ENCODE data around the gene ADAMTS16.
A peak's percentile ranks its signal among the peaks of the same experiment; 100 is the strongest.

The ADAMTS16 gene

DNA sequence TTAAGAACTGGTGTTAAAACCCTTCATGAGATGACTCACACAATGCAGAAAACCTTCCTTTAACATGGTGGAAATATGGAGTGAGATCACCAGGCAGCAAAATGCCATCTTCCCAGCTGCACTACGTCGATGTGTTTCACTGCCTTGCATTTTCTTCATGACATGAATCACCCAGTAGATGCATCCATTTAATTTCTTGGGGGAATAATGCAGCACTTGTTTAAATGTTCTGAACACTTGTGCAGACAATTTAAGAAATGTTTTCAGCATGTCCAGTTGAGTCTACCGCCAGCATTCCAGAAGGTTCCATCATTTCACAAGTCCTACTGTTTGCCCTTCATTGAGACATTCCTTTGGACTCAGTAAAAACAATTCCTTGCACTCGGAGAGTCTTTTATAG is 81.6 kb downstream of the ADAMTS16 start:
- no peak for DNase-seq (ENCODE audit: low read depth, low spot score)

GRCh38 chr5:5231576-5231975 is 91.4 kb downstream of the ADAMTS16 start:
- no peak for DNase-seq (ENCODE audit: low read depth, low spot score)

- no peak for DNase-seq (ENCODE audit: low read depth, low spot score)
Measured at GRCh38 chr5:5234912-5235311, 94.8 kb downstream of the ADAMTS16 start.

DNA sequence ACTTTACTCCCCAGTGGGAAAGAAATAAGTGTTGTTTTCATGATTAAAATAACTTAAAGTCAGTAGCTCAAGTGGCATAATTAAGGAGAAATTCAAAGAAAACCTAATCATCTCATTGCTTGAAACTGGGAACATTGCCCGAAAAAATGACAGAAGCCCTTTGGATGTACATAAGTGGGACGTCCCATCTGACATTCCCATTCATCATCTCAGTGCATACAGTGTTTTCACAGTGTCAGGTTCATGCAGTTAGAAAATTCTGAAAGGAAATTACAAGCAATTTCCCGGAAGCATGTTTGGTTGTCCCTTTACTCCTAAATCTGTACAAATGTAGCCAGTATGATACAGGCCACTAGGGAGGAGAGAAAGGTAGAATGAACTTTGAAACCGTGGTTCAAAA is 95.6 kb downstream of the ADAMTS16 start:
- DNase-seq (ENCODE audit: low read depth, low spot score): no peak

DNA sequence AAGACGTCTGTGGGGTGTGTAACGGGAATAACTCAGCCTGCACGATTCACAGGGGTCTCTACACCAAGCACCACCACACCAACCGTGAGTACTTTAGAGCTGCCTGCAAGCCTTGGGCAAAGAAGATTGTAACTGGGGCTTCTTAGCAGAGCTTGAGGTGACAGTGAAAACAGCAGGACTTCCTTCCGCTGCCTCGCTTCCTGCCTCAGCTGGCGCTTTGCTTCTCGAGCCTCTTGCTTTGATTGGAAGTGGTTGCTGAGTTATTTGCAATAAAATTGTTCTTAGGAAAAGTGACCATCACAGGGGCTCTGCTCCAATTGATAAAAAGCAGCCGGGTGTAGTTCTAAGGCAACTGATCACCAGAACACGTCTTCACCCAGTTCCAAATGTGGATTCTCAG is 99.1 kb downstream of the ADAMTS16 start:
- no peak for DNase-seq (ENCODE audit: low read depth, low spot score)

DNA sequence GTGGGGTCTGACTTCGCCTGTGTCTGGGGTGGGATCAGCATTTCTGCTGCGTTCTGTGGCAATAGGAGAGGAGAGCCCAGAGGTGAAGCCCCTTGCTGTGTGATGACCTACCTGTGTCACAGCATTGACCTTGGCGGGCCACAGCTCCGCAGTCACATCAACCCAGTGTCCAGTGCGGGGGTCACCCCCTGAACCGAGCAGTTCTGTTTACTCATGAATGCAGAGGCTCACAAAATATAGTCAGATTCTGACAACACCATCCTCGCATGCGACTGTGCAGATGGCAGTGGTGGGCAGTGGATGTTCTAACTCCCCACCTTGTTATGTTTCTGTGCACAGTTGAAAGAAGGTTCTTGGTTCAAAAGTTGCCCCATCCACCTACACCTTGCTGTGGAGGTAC is 100.1 kb downstream of the ADAMTS16 start:
- DNase-seq (ENCODE audit: low read depth, low spot score): no peak

- no peak for DNase-seq (ENCODE audit: low read depth, low spot score)
Measured at GRCh38 chr5:5242056-5242455, 101.9 kb downstream of the ADAMTS16 start.

DNA sequence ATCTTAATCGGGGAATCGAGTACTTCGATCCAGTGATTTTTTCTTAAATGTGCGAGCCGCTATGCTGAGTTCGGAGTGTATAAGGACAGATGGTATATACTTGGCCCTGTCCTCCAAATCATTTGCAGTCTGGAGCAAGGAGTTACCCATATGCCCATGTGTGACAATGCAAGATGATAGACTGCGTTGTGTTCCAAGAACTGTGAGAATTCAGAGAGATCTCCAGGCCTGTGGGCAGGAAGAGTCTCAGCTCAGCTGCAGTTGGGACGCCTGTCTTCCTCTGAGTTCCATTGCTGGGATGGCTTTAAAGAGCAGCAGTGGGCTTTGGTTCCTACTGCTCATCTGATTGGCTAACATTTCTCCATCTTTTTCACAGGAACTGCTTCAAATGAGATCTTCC is 106.6 kb downstream of the ADAMTS16 start:
- DNase-seq (ENCODE audit: low read depth, low spot score): no peak

DNA sequence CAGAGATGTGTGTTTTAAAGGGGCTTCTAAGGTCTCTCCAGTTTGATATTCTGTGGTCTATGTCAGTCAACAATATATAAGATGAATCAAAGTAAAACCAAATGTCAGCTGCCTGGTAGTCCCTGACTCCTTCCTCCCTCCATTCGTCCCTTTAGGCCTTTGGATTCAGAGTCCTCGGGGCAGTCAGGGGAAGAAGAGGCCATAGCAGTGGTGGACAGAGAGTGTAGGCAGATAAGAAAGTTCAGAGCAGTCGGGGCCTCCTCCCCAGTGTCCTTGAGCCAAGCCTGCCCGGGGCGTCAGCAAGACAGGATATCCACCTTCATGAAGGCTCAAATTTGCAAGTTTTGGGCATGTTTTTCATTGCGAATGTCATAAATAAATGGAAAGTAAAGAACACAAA is 110.6 kb downstream of the ADAMTS16 start:
- no peak for DNase-seq (ENCODE audit: low read depth, low spot score)

DNA sequence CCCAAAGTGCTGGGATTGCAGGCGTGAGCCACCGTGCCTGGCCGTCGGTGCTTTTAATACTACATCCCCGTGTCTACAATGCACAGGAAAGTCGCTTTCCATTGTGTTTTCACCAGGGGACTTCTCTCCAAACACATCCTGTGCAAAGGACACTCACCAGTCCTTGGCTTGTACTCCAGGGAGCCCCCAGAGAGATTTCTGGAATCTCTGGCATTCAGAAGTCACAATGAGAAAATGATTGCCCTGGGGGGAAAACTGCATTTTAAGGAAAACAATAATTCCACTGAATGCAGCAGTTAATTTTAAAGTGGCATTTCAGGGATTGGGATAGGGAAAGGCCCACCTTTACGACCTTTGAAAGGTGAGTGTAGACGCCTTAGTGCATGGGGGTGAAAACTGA is 112.0 kb downstream of the ADAMTS16 start:
- no peak for DNase-seq (ENCODE audit: low read depth, low spot score)

GRCh38 chr5:5257353-5257752 is 117.2 kb downstream of the ADAMTS16 start:
- DNase-seq (ENCODE audit: low read depth, low spot score): no peak

DNA sequence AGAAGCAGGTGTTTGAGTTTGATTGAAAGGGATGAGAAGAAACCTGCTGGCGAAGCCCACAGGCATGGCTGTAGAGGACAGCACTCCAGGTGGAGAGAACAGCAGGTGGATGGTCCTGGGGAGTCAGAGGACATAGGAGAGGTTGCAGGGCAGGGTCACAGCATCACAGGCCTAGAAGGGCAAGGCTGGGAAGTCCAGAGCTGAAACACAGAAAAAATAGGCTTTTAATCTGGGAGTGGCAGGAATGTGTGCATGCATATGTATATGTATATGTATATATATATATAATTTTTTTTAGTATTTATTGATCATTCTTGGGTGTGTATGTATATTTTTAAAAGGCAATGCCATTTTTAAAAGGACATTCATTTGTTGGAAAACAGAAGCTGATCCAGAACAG is 118.4 kb downstream of the ADAMTS16 start:
- no peak for DNase-seq (ENCODE audit: low read depth, low spot score)

DNA sequence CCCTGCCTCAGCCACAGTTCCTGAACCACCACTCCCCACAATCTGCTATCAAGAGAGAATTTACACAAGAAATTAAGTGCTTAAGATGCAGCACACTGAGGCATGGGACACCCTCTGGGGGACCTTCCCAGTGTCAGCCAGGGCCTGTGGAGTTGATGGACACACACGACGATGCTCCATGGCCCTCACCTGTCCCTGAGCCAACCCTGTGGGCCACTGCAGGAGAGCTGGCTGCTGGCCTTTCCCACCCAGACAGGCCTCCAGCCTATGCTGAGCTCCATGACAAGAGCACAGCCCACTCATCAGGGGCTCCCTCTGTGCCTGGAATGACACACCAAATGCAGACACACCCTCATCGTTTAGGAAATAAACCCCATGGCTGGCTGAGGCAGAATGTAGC is 124.6 kb downstream of the ADAMTS16 start:
- DNase-seq (ENCODE audit: low read depth, low spot score): no peak

- DNase-seq (ENCODE audit: low read depth, low spot score): no peak
Measured at GRCh38 chr5:5266297-5266696, 126.2 kb downstream of the ADAMTS16 start.

GRCh38 chr5:5270161-5270560 is 130.0 kb downstream of the ADAMTS16 start:
- no peak for DNase-seq (ENCODE audit: low read depth, low spot score)

DNA sequence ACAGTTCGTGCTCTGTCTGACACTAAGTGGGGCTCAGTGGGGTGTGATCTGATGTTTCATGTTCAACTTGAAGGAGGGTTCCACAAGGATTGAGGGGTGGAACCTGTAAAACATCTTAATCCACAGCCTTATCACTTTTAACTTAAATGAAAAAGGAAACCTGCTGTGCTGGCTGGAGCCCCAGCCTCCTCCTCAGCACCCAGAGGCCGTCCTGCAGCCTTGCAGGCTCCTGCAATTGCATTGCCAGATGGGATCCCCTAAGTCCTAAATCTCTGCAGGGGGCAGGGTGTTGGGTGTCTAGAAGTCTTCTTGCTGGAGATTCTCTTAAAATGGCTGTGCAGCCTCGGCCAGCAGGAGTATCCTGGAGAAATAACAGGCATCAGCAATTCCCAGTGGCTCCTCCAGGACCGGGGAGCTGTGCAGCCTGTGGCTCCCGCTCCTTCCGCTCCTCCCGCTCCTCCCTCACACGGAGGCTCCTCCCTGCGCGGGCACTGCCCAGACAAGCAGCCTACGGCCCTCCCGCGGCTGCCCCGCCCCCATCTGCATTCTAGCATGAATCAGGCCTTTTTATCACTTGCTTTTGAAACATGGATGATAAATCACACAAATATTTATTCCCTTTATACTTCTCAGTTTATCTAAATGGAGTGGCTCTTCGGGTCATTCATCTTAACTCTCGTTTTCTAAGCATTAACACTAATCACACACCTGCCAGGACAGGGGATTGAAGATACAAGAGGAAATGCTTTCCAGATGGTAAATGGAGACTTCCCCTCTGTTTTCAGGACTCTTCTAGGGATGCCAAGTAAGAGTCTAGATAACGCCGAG is 131.0 kb downstream of the ADAMTS16 start:
- DNase-seq (ENCODE audit: low read depth, low spot score): peak; percentile 4

DNA sequence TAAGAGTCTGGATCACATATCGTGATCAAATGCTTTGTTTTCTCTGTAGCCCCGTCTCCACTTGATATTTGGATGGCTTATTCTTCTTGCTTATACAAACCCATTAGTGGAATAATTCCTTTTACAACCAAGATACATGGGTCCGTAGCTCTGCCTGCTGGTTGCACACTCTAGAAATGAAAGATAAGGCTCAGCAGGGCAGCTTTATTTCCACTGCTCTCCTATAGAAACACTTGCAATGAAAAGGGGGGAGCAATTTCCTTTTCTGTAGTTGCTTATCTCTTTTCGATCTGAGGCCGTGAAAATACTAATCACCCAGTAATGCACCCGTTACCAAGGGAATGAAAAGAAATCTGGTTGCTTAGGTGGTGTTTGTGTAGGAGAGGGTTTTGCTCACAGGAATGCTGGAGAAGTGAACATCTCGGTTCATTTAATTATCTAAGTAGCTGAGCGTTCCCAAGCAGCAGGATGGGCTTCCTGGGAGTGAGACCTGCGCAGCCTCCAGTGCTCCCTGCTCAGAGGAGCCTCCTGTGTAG is 131.7 kb downstream of the ADAMTS16 start:
- no peak for DNase-seq (ENCODE audit: low read depth, low spot score)

- no peak for DNase-seq (ENCODE audit: low read depth, low spot score)
Measured at GRCh38 chr5:5273398-5273797, 133.3 kb downstream of the ADAMTS16 start.

DNA sequence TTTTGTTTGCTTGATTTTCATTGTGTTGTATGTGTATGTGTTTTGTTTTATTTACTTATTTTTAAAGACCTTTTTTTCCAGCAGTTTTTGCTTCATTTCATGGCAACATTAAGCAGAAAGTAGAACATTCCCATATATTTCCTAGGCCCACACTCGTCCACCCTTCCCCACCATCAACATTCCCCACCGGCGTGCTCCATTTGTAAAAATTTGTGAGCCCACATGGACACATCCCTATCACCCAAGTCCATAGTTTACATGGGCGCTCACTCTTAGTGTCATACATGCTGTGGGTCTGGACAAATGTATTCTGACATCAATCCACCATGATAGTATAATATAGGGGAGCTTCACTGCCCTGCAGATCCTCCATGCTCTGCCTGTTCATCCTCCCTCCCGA is 133.8 kb downstream of the ADAMTS16 start:
- no peak for DNase-seq (ENCODE audit: low read depth, low spot score)

- no peak for DNase-seq (ENCODE audit: low read depth, low spot score)
Measured at GRCh38 chr5:5275211-5275610, 135.1 kb downstream of the ADAMTS16 start.

- no peak for DNase-seq (ENCODE audit: low read depth, low spot score)
Measured at GRCh38 chr5:5276430-5276829, 136.3 kb downstream of the ADAMTS16 start.

DNA sequence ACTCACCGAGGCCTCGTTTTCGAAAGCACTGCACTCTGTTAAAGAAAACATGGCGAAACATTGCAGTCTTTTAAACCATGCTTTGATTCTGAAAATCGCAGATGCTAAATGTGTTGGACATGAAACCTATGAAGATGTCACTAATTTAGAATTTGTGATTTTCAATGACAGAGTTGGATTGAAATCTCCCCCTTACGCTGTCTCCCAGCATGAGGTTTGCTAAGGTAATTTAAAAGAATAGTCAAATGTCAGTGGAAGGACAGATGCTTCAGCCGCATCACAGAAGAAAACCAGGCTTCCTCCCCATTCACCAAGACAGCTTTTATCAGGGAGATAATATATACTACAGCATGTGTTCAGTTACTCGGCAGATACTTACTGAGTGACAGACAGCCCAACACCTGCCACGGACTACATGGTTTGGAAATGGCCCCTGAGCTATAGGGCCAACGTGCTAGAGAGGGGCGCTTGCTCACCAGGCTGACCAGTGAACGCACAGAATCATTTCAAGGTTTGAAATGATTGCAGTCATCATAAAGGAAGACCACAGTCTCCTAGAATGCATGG is 136.9 kb downstream of the ADAMTS16 start:
- DNase-seq (ENCODE audit: low read depth, low spot score): no peak

DNA sequence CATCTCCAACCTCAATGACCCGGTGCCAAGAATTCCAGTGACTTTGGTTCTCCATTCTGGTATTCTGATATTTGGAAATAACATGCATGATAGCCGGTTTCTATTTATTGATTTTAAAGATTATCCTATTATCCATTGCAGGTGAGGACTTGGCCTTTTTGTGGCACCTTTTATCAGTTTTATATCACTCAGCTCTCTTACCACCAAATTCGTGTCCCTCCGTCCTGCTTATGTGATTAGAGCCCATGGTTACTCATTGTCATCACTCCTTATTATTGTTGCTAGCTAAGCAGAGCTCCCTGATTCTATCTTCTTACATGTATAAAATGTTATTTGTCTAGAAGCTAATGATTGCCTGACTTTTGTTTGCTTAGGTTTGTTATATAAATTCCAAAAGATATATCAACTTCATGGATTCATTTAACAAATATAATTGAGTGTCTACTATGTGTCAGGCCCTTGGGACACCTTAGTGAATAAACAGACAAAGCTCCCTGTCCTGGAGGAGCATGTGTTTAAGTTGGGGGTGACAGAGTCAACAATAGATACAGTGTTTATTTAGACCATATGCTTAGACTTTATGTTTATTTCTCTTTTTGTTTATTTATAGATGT is 138.2 kb downstream of the ADAMTS16 start:
- no peak for DNase-seq (ENCODE audit: low read depth, low spot score)

Data from smooth muscle cell of the brain vasculature (primary cell).